Skin epidermis (tissue), 12 donors: ENCODE measurements around the gene BMP8A.
"Not testable (repeated sequence)": the region's sequence is repeated elsewhere in the genome, so short reads cannot be mapped to it uniquely, and the experiment has no call there.

ENCODE experiments used
- H3K27ac ChIP-seq, 21 experiments: fragments of 200-600 bp; sonication (generic) in 11 of 21; one replicate each; pipeline ENCODE4 v1.5.0; 2020; ENCODE audit warnings: mild to moderate bottlenecking in 3 of 21, inconsistent platforms in 2 of 21, moderate library complexity in 2 of 21
- H3K4me3 ChIP-seq, 7 experiments: fragments of 200-600 bp; sonication (generic) in 2 of 7; one replicate each; pipeline ENCODE4 v1.5.0; 2020; ENCODE audit warnings: inconsistent platforms in 2 of 7, mild to moderate bottlenecking in 2 of 7, moderate library complexity in 1 of 7

Gene BMP8A

DNA sequence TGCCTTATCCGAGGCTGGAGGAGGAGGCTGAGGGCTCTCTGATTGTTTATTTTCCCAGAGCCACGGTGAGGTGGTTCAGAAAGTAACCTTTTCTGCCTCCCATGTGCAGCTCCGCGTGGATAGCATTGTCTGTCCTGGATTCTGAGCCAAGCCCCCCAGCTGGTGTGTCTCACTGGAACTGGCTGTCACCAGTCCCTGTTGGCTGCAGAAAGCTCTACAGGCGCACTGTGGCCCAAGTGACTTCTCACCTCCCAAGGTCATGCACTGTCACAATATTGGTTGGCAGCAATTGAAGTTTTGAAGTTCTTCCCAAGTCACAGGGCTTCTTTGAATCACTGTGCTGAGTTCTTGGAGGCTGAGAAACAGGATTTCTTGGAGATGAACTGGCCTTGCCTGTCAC lies 8.2 kb downstream of the BMP8A start:
- Histone ChIP-seq H3K27ac (no peak overlapping the region), H3K4me3 (no peak overlapping the region)

DNA sequence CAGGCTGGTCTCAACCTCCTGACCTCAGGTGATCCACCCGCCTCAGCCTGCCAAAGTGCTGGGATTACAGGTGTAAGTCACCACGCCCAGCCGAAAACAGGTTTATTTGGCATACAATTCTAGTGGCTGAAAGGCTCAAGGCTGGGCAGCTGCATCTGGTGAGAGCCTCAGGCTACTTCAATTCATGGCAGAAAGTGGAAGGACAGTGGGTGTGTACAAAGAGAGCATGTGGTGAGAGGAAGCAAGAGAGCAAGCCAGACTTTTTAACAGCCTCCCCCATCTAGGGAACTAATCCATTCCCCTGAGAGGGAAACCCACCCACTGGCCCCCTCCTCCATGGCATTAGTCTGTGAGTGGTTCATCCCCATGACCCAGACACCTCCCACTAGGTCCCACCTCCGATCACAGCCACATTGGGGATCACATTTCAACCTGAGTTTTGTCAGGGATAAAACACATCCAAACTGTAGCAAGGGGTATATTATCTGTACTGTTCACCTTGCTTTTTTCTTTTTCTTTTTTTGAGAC lies 9.5 kb downstream of the BMP8A start:
- no peak overlapping the region for H3K27ac ChIP-seq
- H3K4me3 ChIP-seq = no peak overlapping the region

DNA sequence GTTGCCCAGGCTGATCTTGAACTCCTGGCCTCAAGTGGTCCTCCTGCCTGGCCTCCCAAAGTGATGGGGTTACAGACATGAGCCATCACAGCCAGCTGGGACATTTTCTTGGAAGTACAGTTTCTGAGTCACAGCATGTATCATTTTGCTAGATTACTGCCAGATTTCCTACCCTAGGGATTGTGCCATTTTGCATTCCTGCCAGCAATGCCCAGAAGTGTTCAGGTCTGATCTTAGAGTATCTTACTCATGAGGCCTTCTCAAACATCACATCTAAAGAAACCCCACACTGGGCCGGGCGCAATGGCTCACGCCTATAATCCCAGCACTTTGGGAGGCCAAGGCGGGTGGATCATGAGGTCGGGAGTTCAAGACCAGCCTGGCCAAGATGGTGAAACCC lies 10.2 kb downstream of the BMP8A start:
- Histone ChIP-seq H3K27ac (no peak overlapping the region), H3K4me3 (no peak overlapping the region)

DNA sequence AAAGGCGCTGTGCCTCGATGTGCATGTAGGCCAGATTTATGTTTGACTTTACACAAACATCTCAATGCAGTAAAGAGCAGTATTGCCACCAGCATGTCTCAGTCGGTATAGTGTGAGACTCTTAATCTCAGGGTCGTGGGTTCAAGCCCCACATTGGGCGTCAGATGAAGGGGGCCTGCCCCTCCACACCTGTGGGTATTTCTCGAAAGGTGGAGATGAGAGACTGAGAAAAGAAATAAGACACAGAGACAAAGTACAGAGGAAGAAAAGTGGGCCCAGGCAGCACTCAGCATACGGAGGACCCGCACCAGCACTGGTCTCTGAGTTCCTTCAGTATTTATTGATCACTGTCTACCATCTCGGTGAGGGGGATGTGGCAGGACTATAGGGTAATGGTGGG lies 13.0 kb downstream of the BMP8A start:
- not testable (repeated sequence) for H3K4me3 ChIP-seq, H3K27ac ChIP-seq

DNA sequence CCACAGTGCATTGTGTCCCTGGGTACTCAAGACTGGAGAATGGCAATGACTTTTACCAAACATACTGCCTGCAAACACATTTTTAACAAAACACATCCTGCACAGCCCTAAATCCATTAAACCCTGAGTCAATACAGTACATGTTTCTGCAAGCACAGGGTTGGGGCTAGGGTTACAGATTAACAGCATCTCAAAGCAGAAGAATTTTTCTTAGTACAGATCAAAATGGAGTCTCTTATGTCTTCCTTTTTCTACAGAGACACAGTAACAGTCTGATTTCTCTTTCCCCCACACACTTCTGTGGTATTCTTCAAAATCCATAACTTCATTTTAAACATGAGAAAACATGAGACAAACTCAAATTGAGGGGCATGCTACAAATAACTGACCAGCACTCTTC lies 13.9 kb downstream of the BMP8A start:
- H3K27ac ChIP-seq = no peak overlapping the region
- H3K4me3 ChIP-seq = no peak overlapping the region

DNA sequence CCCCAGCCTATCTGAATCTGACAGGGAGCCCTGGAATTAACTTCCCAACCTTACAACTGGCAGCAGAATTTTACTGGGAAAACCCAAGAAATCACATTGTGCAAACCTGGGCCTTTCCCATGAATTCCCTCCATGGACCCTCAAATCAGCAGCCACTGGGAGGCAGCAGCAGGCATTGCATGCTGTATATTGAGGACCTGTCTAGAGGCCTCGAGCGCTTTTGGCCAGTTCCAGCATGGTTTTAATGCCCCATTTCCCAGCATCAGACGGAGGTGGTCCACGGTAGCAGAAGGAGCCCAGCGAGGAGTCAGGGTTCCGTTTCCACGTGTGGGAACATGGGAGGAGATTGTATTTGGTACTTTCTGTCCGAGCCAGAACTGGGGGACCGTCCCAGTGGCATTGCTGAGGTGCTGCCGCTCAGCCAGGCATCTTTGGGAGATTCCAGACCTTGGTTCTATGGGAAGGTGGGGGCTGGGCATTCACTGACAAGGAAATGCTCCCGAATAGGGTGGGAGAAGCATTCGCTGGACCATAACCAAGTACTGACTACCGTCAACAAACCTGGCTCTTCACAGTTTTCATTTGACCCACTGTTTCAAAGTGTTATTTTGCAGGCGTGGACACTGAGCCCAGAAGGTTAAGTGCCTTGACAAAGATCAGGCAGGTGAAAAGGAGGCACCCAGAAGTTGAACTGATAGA lies 15.9 kb downstream of the BMP8A start:
- H3K27ac ChIP-seq = no peak overlapping the region
- H3K4me3 ChIP-seq = no peak overlapping the region

DNA sequence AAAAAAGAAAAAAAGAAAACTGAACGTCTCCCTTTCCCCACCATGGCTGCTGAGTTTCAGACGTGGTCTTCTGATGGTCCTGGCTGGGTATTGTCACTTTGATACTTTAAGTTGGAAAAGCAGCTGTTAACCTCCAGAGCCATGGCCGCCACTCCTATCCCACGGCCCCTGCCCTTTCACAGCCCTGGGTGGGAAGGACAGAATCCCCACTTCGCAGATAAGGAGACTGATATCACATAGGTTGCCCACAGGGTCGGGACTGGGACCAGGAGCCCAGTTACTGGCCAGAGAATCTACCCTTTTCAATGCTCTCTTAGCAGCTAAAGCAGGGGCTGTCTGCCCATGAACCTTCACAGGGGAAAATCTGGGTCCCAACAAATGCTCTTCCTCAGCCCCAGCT lies 16.8 kb downstream of the BMP8A start:
- Histone ChIP-seq H3K27ac (no peak overlapping the region), H3K4me3 (no peak overlapping the region)

DNA sequence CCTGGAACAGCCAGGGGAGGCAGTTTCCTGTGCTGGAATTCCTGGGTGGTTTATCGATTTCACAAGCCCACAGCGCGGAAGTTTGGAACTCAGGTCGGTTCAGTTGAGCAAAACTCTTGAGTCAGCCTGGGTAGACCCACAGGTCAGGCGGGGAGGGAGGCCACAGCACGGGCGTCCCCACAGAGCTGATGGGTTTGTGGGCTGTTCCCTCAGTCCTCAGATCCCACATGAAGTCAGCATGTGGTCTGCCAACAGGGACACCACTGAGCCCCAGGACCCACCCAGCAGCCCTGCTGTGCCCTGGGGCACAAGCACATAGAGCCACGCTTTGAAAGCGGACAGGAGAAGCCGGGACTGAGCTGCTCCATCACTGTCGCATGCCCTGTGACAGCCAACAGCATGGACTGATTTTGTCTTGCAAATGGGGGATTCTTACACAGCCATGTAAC lies 17.4 kb downstream of the BMP8A start:
- H3K4me3 ChIP-seq = no peak overlapping the region
- no peak overlapping the region for H3K27ac ChIP-seq

DNA sequence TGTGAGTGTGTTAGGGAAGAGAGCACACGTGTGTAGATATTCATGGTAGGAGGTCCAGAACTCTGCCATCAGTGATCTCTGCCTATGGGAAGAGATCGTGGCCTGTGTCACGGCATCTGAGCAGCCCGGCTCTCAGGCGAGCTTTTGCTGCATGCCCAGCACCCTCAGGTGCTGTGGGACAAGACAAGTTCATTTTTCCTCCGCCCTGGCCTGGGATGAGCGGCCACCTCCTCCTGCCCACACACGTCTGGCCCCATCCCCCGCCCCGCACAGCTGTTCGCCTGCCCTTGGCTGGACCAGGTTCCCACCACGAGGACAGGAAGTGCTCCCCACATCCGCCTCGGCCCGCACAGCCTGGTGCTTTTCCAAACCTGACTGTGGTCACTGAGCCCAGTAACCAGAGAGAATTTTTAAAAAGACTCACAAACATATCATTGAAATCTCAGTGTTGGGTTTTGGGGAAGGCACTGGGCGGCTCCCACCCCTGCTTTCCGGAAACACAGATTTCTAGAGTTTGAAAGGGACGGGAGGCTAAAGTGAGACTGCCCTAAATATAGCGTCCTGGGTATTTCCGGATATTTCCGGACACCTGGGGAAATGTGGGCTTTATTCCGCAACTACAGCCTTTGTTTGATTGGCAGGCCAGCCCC lies 18.0 kb downstream of the BMP8A start:
- Histone ChIP-seq H3K4me3 (no peak overlapping the region), H3K27ac (no peak overlapping the region)

DNA sequence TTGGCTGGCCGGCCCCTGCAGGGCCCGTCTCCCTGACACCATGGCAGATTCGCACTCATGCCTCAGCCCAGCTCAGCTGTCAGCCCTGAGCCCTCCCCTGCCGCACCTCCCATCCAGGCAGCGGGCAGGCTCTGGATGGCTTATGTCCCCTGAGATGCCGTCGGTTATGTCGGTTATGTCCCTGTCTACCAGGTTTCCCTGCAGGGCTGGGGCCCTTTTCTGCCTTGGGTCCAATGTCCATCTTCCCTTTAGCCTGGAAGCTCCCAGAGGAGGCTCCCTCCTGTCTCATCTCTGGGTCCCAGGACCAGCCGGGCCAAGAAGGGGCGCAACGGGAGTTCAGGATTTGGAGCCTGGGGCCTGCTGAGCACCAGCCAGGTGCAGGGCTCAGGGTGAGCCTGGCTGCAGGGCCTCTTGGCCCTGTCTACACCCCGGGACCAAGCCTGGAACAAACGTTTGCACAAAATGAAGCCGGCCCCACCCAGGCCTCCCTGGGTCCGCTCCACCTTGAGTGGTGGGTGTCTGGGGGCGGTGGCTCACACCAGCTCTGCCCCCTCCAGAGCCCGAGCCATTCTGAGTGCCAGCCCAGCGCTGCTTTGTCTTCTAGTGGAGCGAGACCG lies 19.2 kb downstream of the BMP8A start:
- not testable (repeated sequence) for H3K4me3 ChIP-seq, H3K27ac ChIP-seq

DNA sequence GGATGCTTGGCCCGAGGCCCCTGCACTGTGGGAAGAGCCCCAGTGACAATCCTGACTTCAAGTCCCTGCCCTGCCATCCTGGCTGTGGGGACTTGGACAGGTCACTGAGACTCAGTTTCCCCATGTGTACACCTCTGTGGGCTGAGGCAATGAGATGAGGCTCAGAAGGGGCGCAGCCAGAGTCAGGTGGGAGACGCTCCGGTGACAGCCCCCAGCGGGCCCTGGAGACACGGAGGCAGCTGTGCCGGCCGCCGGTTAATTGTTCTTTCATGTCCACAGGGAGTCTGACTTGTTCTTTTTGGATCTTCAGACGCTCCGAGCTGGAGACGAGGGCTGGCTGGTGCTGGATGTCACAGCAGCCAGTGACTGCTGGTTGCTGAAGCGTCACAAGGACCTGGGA lies 20.0 kb downstream of the BMP8A start:
- not testable (repeated sequence) for H3K4me3 ChIP-seq, H3K27ac ChIP-seq

DNA sequence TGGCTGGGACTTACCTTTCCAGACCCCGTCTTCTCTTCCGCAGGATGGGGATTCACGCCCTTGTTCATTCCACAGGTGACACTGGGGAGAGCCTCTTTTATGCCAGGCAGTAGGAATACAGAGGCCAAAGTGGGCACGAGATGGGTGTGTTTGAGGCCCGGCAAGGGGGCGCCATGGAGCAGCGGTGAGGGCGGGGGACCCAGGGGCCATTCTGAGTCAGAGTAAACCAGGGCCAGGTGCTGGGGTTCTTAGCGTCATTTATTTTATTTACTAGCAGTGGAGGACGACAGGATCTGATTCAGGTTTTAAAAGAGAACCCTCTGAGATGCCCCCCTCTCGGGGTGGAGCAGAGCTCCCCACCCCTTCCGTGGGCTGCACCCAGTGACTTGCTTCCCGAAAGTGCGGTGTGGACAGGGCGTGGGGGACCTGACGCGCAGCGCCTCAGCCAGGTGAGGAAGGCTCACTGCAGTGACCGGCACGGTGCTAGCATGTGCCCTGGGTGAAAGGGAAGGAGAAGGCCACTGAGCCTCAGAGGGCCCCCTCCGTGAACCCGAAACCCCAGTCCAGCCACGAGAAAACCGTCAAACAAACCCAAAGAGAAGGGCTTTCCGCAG lies 20.9 kb downstream of the BMP8A start:
- not testable (repeated sequence) for H3K4me3 ChIP-seq

DNA sequence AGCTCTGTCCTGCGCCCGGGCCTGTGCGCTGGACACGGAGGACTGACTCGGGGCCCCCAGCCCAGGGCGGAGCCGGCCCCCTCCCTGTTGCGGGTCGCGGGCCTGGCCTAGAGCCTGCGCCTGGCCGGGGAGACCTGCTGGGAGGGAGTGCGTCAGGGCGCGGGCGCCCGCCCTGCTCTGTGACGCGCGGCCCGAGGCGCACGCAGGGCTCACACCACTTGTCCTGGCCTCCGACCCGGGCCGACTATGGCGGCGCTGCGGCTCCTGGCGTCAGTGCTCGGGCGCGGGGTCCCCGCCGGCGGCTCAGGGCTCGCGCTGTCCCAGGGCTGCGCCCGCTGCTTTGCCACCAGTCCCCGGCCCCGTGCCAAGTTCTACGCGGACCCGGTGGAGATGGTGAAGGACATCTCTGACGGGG lies 23.3 kb downstream of the BMP8A start:
- peak overlapping the region in 5 of 7 experiments; percentile 11 to 24 (median 17) for H3K4me3 ChIP-seq
- H3K27ac ChIP-seq = not testable (repeated sequence)

More for the DNA sequence above, 20.9 kb downstream of the BMP8A start:
- H3K27ac ChIP-seq = not testable (repeated sequence)

DNA sequence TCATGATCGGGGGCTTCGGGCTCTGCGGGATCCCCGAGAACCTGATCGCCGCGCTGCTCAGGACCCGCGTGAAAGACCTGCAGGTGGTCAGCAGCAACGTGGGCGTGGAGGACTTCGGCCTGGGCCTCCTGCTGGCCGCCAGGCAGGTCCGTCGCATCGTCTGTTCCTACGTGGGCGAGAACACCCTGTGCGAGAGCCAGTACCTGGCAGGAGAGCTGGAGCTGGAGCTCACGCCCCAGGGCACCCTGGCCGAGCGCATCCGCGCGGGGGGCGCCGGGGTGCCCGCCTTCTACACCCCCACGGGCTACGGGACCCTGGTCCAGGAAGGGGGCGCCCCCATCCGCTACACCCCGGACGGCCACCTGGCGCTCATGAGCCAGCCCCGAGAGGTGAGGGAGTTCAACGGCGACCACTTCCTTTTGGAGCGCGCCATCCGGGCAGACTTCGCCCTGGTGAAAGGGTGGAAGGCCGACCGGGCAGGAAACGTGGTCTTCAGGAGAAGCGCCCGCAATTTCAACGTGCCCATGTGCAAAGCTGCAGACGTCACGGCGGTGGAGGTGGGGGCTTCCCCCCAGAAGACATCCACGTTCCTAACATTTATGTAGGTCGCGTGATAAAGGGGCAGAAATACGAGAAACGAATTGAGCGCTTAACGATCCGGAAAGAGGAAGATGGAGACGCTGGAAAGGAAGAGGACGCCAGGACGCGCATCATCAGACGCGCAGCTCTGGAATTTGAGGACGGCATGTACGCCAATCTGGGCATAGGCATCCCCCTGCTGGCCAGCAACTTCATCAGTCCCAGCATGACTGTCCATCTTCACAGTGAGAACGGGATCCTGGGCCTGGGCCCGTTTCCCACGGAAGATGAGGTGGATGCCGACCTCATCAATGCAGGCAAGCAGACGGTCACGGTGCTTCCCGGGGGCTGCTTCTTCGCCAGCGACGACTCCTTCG lies 24.0 kb downstream of the BMP8A start:
- H3K4me3 ChIP-seq = peak overlapping the region in 4 of 7 experiments; percentile 4 to 18 (median 12)
- not testable (repeated sequence) for H3K27ac ChIP-seq

DNA sequence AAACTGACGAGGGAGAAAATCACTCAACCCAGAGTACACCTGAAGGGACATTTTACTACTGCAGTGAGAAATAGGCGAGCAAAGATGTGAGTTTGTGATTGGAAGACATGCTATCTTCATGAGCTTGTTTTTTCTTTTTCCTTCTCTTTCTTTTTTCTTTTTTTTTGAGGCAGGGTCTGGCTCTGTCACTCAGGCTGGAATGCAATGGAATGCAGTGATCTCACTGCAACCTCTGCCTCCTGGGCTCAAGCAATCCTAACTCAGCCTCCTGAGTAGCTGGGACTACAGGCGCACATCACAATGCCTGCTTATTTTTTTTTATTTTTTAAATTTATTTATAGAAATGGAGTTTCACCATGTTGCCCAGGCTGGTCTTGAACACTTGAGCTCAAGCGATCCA lies 25.4 kb downstream of the BMP8A start:
- H3K27ac ChIP-seq, H3K4me3 ChIP-seq: not testable (repeated sequence)

DNA sequence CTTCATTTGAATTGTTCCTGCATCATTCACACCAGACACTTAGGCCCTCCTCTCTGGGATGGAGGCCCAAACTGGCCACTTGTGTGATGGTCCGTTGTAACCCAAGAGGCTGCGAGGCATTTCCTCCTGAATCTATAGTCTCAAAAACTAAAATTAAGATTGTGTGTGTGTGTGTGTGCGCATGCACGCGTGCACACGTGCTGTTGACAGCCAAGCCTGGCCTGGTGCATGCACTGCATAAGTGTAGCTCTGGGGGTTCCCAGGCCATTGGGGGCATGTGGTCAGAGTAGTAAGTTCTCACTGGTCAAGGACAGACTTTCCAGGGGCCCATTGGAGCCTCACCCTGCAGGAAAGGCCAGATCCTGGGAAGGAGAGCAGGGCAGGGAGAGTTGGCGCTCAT lies 26.5 kb downstream of the BMP8A start:
- not testable (repeated sequence) for H3K4me3 ChIP-seq, H3K27ac ChIP-seq

DNA sequence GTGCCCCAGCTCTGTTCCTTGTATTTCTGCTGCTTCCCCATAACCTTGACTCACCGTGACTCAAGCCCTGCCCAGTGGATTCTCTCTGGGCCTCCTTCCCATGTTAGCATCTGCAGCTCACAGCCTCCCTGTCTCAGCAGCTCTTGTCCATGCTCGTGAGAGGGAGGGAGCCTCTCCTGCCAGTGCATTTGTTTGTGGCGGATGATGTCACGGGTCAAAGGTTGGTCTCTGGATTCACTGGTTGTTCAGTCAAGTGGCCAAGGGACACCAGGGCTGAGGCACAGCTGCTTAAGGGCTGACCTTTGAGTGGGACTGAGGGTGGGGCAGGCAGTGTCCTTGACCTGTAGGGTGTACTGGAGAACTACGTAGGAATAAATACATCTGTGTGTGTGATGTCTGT lies 27.9 kb downstream of the BMP8A start:
- H3K4me3 ChIP-seq, H3K27ac ChIP-seq: not testable (repeated sequence)

DNA sequence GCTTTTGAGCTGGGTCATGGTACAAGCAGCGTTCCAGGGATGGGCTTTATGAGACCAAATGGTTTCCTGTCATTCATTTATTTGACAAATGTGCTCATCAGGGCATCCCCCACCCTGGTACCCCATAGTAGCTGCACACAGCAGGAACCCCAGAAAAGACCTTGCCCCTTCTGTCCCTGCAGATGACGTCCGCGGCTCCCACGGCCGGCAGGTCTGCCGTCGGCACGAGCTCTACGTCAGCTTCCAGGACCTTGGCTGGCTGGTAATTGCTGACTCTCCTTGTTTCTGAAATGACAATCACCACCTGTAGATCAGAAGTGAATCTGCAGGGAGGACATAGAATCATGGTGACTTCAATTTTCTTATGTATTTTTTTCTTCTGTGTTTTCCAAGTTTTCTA lies 30.8 kb downstream of the BMP8A start:
- H3K4me3 ChIP-seq, H3K27ac ChIP-seq: not testable (repeated sequence)
